ENCODE data around the gene ALDH1A1. TPM values are rescaled to one million over a fixed set of nuclear protein-coding genes. Genes with fewer than 3 reads are reported as not detected.
"Not testable (repeated sequence)": the region's sequence is repeated elsewhere in the genome, so short reads cannot be mapped to it uniquely, and the experiment has no call there.

The ALDH1A1 gene
- total RNA-seq, 1 donor from 2014 or later = 19.8 TPM

GRCh38 chr9:72949244-72949582, 3.6 kb downstream of the ALDH1A1 start:
- ATAC-seq (ENCODE audit: poor library complexity) = peak; percentile 33

GRCh38 chr9:72948575-72949243, 4.1 kb downstream of the ALDH1A1 start:
- DNase-seq (no peak), ATAC-seq (ENCODE audit: poor library complexity) (no peak)
- intact Hi-C loops (cut with DNase I) = no loop called here

More at GRCh38 chr9:72949244-72949582, 3.6 kb downstream of the ALDH1A1 start:
- no peak for DNase-seq
- intact Hi-C loops (cut with DNase I) = no loop called here

- DNase-seq (no peak), ATAC-seq (ENCODE audit: poor library complexity) (no peak)
- intact Hi-C loops (cut with DNase I) = no loop called here
Observed at GRCh38 chr9:72947984-72948465, 4.8 kb downstream of the ALDH1A1 start.

GRCh38 chr9:72946821-72947220, 6.0 kb downstream of the ALDH1A1 start:
- intact Hi-C loops (cut with DNase I) = no loop called here
- ATAC-seq (ENCODE audit: poor library complexity) (no peak), DNase-seq (no peak)

- ATAC-seq (ENCODE audit: poor library complexity) (no peak), DNase-seq (no peak)
- intact Hi-C loops (cut with DNase I) = no loop called here
Observed at GRCh38 chr9:72946318-72946717, 6.5 kb downstream of the ALDH1A1 start.

GRCh38 chr9:72945391-72945790, 7.5 kb downstream of the ALDH1A1 start:
- no peak for ATAC-seq (ENCODE audit: poor library complexity)
- intact Hi-C loops (cut with DNase I) = no loop called here
- no peak for DNase-seq

- intact Hi-C loops (cut with DNase I) = no loop called here
Observed at GRCh38 chr9:72943844-72944462, 8.9 kb downstream of the ALDH1A1 start.

GRCh38 chr9:72942451-72942850, 10.4 kb downstream of the ALDH1A1 start:
- intact Hi-C loops (cut with DNase I) = no loop called here
- ATAC-seq (ENCODE audit: poor library complexity) = no peak
- no peak for DNase-seq

More at GRCh38 chr9:72943844-72944462, 8.9 kb downstream of the ALDH1A1 start:
- ATAC-seq (ENCODE audit: poor library complexity) (no peak), DNase-seq (no peak)

GRCh38 chr9:72939581-72939980, 13.3 kb downstream of the ALDH1A1 start:
- DNase-seq; intact Hi-C loops (cut with DNase I); ATAC-seq (ENCODE audit: poor library complexity): not testable (repeated sequence)

GRCh38 chr9:72937545-72937944, 15.3 kb downstream of the ALDH1A1 start:
- intact Hi-C loops (cut with DNase I) = no loop called here
- DNase-seq (no peak), ATAC-seq (ENCODE audit: poor library complexity) (peak; percentile 18)

- DNase-seq (no peak), ATAC-seq (ENCODE audit: poor library complexity) (no peak)
Observed at GRCh38 chr9:72936679-72937078, 16.2 kb downstream of the ALDH1A1 start.

GRCh38 chr9:72936266-72936665, 16.6 kb downstream of the ALDH1A1 start:
- DNase-seq = no peak
- no peak for ATAC-seq (ENCODE audit: poor library complexity)
- intact Hi-C loops (cut with DNase I) = no loop called here

More at GRCh38 chr9:72936679-72937078, 16.2 kb downstream of the ALDH1A1 start:
- intact Hi-C loops (cut with DNase I) = no loop called here

GRCh38 chr9:72935595-72935994, 17.3 kb downstream of the ALDH1A1 start:
- DNase-seq (no peak), ATAC-seq (ENCODE audit: poor library complexity) (no peak)
- intact Hi-C loops (cut with DNase I) = no loop called here

GRCh38 chr9:72933730-72934665, 18.9 kb downstream of the ALDH1A1 start:
- ATAC-seq (ENCODE audit: poor library complexity) = no peak
- intact Hi-C loops (cut with DNase I) = no loop called here
- DNase-seq = no peak

GRCh38 chr9:72932619-72933018, 20.2 kb downstream of the ALDH1A1 start:
- intact Hi-C loops (cut with DNase I) = no loop called here

GRCh38 chr9:72931897-72932296, 21.0 kb downstream of the ALDH1A1 start:
- no peak for ATAC-seq (ENCODE audit: poor library complexity)
- intact Hi-C loops (cut with DNase I) = no loop called here
- no peak for DNase-seq

More at GRCh38 chr9:72932619-72933018, 20.2 kb downstream of the ALDH1A1 start:
- no peak for ATAC-seq (ENCODE audit: poor library complexity)
- no peak for DNase-seq

GRCh38 chr9:72931437-72931836, 21.4 kb downstream of the ALDH1A1 start:
- no peak for ATAC-seq (ENCODE audit: poor library complexity)
- intact Hi-C loops (cut with DNase I) = no loop called here
- DNase-seq = no peak

GRCh38 chr9:72930828-72931227, 22.0 kb downstream of the ALDH1A1 start:
- ATAC-seq (ENCODE audit: poor library complexity) (no peak), DNase-seq (no peak)
- intact Hi-C loops (cut with DNase I) = no loop called here

- intact Hi-C loops (cut with DNase I) = no loop called here
- ATAC-seq (ENCODE audit: poor library complexity) = no peak
- no peak for DNase-seq
Observed at GRCh38 chr9:72929542-72929941, 23.3 kb downstream of the ALDH1A1 start.
